SH-SY5Y (cell line): ENCODE measurements around the gene SPANXB1.

Experiments
- GATA2 ChIP-seq: IDR thresholded peaks from 2 replicates; pipeline ENCODE4 v1.6.1; 2011; ENCODE audit warnings: mild to moderate bottlenecking, low read depth, low read length
- GATA3 ChIP-seq: IDR thresholded peaks from 2 replicates; pipeline ENCODE4 v1.6.1; 2011; ENCODE audit warnings: low read depth, mild to moderate bottlenecking, low read length, moderate library complexity

- TF ChIP-seq GATA3, result no peak
- TF ChIP-seq GATA2, result no peak
These were observed 35.4 kb upstream of the SPANXB1 start for GRCh38 chrX:140967036-140967435.
